ENCODE results near the gene CCDC102B.

DNA sequence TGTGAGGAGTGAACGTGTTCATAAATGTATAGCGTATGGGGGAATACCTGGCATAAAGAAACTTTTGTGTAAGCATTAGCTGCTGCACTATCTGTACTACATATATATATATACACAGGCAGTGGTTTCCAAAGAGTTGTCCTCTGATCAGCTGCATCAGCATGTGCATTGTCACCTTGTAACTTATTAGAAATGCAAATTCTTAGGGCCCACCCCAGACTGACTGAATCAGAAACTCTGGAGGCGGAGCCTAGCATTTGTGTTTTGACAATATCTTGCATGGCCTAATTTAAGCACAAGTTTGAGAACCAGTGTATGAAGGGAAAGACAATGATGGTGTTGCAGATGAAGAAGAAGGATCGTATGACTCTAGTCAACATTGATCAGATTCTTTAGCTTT is 299.5 kb downstream of the CCDC102B start:
- TF ChIP-seq, protein P1, sequence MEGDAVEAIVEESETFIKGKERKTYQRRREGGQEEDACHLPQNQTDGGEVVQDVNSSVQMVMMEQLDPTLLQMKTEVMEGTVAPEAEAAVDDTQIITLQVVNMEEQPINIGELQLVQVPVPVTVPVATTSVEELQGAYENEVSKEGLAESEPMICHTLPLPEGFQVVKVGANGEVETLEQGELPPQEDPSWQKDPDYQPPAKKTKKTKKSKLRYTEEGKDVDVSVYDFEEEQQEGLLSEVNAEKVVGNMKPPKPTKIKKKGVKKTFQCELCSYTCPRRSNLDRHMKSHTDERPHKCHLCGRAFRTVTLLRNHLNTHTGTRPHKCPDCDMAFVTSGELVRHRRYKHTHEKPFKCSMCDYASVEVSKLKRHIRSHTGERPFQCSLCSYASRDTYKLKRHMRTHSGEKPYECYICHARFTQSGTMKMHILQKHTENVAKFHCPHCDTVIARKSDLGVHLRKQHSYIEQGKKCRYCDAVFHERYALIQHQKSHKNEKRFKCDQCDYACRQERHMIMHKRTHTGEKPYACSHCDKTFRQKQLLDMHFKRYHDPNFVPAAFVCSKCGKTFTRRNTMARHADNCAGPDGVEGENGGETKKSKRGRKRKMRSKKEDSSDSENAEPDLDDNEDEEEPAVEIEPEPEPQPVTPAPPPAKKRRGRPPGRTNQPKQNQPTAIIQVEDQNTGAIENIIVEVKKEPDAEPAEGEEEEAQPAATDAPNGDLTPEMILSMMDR (IDR thresholded peaks at IDR 0.05), result no peak
- no peak for TF ChIP-seq POLR2A (IDR thresholded peaks at IDR 0.05)
